CD4-positive, alpha-beta T cell treated with Interleukin-6 for 4 hours (primary cell): Measurements from ENCODE around the gene DHX32.
A peak's percentile ranks its signal among the peaks of the same experiment; 100 is the strongest.
"Not testable (repeated sequence)": the region's sequence is repeated elsewhere in the genome, so short reads cannot be mapped to it uniquely, and the experiment has no call there.

Experiments
- DNase-seq: peaks from one replicate; pipeline ENCODE4 v3.0.0-alpha.2; 2020; ENCODE audit warnings: mixed read lengths

DHX32 gene, protein sequence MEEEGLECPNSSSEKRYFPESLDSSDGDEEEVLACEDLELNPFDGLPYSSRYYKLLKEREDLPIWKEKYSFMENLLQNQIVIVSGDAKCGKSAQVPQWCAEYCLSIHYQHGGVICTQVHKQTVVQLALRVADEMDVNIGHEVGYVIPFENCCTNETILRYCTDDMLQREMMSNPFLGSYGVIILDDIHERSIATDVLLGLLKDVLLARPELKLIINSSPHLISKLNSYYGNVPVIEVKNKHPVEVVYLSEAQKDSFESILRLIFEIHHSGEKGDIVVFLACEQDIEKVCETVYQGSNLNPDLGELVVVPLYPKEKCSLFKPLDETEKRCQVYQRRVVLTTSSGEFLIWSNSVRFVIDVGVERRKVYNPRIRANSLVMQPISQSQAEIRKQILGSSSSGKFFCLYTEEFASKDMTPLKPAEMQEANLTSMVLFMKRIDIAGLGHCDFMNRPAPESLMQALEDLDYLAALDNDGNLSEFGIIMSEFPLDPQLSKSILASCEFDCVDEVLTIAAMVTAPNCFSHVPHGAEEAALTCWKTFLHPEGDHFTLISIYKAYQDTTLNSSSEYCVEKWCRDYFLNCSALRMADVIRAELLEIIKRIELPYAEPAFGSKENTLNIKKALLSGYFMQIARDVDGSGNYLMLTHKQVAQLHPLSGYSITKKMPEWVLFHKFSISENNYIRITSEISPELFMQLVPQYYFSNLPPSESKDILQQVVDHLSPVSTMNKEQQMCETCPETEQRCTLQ

DNA sequence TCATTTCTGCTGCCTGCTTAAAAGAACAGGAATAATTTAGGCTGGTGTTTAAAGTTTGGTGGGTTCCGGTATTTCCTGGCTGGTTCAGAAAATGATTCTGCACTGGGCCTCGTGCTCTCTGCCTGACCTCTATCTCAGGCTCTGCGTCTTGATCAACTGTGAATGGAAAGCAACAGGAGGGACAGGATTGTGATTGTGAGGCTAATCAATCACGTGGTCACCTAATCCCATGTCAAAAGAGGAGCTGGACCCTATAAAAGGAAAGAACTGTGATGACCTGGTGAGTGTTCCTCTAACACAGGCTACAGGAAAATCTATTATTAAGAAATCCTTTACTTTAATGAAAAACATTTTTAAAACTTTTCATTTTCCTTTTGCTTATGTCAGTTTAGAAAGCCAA, at the start of gene DHX32:
DHX32 (minus strand) TSS at position 101 of the 400 bp plus-strand sequence. CDS start 468 bp downstream, outside the sequence.
- DNase-seq, result no peak

DNA sequence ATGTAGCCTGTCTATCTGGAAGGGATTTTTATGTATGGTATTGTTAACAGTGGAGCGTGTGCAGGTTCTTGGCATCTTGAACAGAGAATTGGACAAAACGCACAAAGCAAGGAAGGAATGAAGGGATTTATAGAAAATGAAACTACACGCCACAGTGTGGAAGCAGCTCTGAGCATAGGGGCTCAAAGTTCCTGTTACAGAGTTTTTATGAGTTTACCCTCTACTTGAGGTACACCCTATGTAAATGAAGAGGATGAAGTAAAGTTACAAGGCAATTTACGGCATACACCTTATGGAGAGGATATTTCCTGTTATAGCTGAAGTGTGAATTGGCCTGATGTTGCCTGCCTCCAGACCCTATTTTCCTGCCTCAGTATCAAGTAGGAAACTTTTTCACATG, 48.5 kb upstream of the DHX32 start:
- no peak for DNase-seq

DNA sequence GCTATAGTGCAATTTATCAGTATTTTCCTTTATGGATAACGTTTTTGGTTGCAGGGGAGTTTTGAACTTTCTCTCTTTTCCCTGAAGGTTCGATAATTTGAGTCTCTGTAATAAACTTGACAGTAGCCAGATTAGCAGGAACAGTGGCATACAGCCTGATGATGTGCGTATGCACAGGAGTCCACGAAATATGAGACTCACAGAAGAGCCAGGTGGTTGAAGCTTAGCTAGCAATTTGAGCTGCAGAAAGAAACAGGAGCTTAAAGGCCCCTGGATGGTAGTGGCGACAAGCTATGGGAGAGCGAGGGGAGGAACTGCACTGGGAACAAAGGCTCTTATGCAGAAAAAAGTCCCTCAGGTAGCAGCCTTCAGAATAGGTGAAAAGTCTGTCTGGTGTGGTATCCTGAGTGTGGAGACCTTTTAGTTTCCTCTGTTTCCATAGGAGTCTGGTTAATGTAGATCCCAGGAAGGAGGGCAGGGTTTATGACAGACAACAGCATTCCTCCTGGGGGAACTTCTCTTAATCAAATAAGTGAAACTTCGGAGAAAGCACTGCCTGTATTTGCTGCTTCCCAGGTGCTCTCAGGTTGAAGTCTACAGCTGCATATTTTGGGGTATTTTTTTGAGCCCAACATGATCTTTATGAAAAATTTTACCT, 48.0 kb upstream of the DHX32 start:
- no peak for DNase-seq

DNA sequence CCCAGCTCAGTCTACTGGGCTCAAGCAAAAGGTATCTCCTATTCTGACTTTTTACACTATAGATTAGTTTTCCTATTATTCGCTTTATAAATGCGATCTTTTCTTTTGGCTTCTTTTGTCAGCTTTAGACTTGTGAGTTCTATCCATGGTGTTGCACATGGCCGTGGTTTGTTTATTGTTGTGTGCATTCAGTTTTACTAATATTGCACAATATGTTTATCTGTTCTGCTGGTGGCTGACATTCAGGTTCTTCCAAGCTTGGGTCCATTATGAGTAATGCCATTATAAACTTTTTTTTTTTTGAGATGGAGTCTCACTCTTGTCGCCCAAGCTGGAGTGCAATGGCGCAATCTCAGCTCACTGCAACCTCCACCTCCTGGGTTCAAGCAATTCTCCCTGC, 46.2 kb upstream of the DHX32 start:
- not testable (repeated sequence) for DNase-seq

DNA sequence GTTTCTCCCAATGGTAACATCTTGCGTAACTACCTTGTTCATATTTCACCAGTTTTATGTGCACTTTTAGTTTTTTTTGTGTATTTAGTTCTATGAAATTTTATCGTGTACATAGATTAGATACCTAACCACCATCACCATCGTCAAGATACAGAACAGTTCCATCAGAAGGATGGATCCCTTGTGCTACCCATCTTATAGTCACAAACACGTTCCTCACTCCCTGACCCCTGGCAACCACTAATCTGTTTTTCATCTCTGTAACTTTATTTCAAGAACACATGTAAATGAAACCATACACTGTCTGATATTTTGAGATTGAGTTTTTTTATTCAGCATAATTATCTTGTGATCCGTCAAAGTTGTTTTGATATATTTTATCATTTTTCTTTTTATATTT, 45.2 kb upstream of the DHX32 start:
- DNase-seq, result no peak

DNA sequence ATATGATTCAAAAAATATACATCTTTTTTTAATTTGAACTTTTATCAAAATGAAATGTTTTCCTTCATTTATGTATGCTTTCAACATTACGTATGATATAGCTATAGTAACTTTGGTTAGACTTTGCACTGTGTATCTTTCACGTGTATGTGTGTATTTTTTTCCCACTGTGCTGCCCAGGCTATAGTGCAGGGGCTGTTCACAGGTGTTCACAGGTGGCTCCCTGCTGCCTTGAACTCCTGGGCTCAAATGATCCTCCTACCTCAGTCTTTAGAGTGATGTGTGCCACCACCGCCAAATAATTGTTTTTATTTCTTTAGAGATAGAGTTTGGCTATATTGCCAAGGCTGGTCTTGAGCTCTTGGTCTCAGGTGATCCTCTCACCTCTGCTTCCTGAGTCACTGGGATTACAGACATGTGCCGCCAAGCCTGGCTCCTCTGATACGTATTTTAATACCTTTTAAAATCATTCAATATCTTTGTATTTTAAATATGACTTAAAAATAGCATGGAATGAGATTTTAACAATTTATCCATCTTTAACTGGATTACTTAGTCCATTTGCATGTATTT, 44.3 kb upstream of the DHX32 start:
- DNase-seq, result no peak

DNA sequence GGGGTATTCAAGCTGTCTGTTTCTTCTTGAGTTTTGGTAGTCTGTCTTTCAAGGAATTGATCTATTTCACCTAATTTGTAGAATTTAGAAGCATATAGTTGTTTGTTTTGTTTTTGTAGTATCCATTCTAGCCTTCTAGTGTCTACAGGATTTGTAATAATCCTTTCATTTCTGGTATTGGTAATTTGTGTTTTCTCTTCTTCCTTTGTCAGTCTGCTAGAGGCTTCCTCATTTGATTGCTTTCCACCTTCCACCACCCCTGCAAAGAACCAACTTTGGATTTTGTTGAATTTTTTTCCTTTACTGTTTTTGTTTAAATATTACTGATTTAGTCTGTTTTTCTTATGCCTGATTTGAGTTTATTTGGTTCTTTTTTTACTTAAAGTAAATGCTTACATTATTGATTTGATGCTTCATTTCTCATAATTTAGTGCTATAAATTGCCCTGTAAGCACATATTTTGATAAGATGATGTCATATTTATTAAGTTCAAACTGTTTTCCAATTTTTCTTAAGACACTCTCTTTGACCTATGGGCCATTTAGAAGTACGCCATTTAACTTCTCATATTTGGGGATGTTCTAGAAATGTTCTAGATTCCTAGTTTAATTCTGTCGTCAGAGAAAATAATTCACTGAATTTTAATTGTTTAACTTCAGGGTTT, 40.7 kb upstream of the DHX32 start:
- not testable (repeated sequence) for DNase-seq

DNA sequence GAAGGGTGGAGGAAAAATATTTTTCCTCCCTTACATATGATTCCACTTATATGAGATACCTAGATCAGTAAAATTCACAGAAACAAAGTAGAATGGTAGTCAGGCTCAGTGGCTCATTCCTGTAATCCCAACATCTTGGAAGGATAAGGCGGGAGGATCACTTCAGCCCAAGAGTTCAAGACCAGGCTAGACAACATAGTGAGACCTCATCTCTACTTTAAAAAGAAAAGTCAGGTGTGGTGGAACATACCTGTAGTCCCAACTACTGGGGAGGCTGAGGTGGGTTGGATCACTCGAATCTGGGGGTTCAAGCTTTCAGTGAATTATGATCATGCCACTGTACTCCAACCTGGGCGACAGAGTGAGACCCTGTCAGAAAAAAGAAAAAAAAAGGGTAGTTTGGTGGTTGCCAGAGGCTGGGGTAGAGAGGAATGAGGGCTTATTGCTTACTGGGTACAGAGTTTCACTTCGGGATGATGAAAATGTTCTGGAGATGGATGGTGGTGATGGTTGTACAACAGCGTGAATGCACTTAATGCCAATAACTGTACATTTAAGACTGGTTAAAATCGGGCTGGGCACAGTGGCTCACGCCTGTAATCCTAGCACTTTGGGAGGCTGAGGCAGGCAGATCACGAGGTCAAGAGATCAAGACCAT, 36.7 kb upstream of the DHX32 start:
- not testable (repeated sequence) for DNase-seq

DNA sequence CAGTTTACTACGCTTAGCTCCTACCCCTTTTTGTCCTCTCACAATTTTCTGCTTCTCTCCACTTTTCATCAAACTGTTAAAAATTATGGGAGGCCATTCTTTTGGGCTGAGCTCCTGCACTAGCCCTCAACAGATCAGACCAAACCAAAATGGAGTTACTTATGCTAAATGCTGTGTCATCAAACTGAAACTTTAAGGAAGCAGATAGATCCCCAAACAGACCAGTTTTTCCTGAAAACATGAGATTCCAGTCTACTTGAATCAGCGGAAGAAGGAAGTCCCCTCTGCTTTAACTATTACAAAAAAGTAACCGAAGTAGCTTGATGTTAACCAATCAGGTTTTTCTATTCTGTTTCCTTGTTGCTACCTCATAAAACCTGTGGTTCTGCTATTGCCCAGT, 35.9 kb upstream of the DHX32 start:
- DNase-seq, result no peak

DNA sequence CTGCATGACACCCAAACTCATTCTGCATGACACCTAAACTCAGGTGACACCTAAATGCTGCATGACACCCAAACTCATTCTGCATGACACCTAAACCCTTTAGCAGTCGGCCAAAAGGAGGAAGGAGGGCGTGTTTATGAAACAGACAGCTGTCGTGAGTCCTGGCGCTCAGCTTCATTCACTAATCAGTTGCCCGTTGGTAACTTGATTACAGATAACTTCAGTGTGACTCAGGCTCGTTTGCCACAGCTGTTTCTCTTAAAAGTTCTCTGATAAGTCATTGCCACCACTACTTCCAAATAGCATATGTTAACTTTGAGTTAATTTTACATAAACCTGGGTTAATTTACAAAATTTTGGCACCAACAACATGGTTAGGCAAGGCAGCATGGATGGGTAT, 32.2 kb upstream of the DHX32 start:
- DNase-seq, result not testable (repeated sequence)

DNA sequence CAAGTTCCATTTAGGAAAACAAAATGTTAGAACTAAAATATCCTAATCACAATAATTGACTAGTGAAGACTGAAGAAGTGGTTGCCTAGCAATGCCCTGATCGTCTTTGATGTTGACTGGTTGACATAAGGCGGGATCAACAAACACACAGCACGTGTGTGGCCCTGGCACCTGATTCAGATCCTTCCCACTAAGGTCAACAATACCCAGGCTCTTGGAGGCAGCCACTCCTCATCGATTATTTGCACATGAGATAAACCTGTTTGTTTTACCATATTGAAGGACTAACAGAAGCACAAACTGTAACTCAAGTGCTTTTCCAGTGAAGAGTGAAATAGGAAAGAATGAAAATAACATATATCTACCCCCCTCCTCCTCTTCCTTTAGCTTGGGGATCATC, 30.9 kb upstream of the DHX32 start:
- no peak for DNase-seq

DNA sequence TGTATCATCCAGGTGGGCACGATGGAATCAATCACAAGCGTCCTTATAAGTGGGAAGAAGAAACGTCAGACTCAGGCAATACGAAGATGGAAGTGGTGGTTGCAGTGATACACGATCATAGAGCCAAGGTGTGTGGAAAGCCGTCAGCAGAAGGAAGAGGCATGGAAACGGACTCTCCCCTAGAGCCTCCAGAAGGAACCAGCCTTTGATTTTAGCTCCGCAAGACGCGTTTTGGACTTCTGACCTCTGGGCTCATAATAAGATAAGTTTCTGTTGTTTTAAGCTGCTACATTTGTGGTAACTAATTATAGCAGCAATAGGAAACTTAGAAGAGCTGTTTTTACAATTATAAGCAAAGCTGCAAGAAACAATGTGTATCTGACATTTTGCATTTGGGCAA, 30.1 kb upstream of the DHX32 start:
- DNase-seq, result no peak

DNA sequence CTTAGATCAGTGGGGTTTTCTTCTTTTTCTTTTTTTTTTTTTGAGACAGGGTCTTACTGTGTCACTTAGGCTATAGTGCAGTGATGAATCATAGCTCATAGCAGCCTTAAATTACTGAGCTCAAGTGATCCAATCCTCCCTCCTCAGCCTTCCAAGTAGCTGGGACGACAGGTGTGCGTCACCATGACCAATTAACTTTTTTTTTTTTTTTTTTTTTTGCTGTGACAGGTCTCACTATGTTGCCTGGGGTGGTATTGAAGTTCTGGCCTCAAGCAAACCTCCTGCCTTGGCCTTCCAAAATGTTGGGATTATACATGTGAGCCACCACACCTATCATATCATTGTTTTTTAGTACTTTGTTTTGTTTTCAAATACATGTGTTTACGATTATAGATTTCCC, 28.4 kb upstream of the DHX32 start:
- DNase-seq, result not testable (repeated sequence)

DNA sequence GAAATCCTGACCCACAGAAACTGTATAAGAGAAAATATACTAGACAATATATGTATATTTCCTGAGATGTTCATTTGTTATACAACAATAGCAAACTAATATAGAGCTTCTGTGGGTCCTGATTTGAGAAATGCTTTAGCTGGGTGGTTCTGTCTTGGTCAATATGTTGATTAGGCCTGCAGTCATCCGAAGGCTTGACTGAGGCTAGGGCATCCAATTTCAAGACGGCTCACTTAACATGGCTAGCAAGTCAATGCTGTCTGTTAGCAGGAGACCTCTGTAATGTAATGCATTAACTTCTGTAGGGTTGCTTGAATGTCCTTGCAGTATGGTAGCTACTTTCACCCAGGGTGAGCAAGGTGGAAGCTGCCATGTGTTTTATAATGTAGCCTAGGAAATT, 27.7 kb upstream of the DHX32 start:
- not testable (repeated sequence) for DNase-seq

DNA sequence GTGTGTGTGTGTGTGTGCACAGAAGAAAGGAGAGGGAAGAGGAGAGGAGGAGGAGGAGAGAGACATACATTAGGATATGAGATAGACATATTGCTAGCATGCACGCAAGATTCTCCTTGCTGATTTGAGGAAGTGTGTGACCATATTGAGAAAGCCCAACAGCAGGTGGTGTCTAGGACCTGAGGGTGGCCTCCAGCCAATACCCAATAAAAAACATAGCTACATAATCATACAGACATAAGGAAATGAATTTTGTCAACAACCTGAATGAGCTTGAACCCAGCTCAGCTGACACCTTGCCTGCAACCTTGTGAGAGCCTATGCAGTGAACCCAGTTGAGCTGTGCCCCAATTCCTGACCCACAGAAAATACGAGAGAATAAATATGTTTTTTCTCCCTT, 26.5 kb upstream of the DHX32 start:
- not testable (repeated sequence) for DNase-seq

DNA sequence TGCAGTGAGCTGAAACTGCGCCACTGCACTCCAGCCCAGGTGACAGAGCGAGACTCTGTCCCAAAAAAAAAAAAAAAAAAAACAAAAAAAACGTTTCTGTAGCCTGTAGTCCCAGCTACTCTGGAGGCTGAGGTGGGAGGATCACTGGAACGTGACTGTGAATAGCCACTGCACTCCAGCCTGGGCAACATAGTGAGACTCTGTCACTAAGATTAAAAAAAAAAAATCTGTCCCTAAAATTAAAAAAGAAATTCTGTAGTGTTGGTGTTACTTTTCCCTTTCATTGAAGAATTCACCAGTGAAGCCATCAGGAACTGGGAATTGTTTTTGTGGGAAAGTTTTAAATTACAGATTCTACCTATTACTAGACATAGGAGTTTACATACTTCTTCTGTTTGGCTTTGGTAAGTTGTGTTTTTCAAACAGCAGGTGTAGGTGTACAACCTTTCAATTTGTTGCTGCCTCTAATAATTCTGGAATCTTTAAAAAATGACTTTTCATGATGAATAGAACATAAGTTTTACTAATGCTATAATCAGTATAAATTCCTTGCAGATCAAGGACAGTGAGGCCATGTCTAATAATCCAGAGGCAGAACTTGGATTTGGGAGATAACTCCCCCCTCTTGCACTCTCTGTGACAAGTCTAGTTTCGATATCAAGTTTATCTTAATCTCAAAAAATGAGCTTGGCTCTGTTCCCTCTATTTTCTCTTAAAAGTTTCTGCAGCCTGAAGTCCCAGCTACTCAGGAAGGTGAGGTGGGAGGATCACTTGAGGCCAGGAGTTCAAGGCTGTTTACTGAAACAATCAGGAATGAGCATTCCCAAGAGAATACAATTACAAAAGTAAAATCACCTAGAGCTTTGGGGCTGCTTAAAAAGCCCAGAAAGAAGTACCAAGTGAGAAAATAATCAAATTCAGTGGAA, 24.2 kb upstream of the DHX32 start:
- not testable (repeated sequence) for DNase-seq

DNA sequence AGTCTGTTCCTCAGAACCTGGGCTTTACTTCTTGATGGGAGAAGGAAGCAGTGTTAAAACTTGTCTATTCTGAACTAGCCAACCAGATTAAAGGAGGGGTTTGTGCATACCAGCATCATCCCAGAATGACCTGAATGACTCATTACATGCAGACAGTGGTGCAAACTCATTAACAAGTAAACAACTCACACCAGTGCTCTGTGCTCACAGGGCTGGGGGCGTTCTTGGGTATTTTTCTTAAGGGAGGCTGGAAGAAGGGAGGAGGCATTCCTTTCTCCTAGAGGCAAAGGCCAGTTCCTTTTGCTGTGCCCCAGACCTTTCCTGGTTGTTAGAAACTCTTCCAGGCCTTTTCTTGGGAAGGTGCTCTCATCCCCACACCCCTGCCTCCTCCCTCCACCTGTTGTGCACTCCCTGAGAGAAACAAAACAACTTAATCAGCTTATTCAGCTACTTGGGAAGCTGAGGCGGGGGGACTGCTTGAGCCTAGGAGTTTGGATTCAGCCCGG, 22.1 kb upstream of the DHX32 start:
- not testable (repeated sequence) for DNase-seq

DNA sequence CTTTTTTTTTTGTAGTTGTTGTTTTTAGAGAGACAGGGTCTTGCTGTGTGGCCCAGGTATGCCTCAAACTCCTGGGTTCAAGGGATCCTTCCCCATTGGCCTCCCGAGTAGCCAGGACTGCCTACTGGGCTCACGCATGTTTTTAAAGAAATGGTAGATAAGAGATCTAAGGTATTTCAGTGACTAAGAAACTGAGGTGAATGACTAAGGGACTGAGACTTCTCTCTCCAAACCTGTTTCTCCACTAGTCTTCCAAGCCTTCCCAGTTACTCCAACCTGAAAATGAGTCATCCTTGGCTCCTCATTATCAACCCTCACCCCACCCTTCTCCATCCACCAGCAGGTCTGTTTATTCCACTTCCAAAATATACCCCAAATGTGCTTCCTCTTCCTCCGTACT, 19.9 kb upstream of the DHX32 start:
- not testable (repeated sequence) for DNase-seq

DNA sequence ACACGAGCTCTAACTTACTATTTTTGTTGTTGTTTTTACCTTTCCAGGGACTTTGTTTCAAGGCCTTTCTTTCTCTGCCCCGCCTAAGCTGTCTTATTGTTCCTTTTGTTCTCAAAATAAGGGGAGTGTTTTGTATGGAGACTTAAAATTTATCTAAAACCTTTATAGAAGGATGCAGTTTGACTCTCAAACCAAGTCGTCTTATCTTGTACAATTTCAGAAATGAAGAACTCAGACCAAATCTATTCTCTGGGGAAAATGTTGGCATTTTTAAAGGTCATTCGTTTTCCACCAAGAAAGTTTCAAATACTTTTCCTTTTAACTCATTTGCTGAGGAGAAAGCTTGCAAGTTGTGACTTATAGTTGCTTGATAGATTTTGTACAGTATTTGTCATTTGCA, 16.2 kb upstream of the DHX32 start:
- not testable (repeated sequence) for DNase-seq

DNA sequence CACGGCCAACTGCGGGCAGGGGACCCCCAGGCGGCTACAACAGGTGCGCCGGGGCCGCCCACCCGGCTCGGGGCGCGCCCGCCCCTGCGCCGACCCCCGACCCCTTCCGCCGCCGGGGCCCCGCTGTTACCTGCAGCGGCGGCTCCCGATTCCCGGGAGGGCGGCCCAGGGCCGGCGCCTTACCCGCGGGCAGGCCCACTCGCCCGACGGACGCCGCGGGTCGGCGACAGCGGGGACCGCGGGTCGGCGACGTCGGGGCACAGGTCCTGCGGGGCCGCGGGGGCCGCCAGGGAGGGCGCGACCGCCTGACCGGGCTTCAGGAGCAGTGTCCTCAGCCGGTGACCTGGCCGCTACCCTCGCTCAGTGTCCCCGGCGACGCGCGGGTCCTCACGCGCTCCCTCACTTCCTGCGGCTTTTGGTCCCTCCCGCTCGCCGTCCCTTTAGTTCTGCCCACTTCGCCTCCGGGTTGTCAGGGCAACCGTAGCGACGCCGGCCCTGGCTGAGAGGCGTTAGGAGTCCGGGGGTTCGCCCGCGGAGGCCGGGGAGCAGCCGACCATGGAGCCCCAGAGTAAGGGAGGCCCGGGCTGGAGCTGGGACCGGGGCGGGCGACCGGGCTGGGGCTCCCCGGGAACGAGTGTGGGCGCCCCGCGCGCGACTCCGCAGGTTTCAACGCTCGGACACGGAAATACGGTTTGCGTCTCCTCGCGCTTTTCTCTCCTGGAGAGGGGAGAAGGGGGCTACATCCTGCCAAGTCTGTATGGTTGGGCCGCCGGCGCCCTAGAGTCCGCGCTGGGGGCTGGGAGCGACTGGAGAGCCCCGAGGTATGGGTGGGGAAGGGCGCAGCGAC, 15.2 kb upstream of the DHX32 start, which contains the start of gene FANK1:
FANK1 (plus strand) TSS at position 477 of the 847 bp plus-strand sequence; CDS start at position 556, 79 bp downstream.
- DNase-seq, result peak; percentile 78
